GM19099 (cell line): ENCODE data around the gene HIC2.
"Not testable (repeated sequence)": the region's sequence is repeated elsewhere in the genome, so short reads cannot be mapped to it uniquely, and the experiment has no call there.

ENCODE experiments used
- POLR2A ChIP-seq: IDR thresholded peaks from 3 replicates; pipeline ENCODE4 v1.6.1; 2011; ENCODE audit warnings: low read depth; ENCODE audit not compliant: insufficient read length; ENCODE audit errors: extremely low read depth

Gene HIC2

DNA sequence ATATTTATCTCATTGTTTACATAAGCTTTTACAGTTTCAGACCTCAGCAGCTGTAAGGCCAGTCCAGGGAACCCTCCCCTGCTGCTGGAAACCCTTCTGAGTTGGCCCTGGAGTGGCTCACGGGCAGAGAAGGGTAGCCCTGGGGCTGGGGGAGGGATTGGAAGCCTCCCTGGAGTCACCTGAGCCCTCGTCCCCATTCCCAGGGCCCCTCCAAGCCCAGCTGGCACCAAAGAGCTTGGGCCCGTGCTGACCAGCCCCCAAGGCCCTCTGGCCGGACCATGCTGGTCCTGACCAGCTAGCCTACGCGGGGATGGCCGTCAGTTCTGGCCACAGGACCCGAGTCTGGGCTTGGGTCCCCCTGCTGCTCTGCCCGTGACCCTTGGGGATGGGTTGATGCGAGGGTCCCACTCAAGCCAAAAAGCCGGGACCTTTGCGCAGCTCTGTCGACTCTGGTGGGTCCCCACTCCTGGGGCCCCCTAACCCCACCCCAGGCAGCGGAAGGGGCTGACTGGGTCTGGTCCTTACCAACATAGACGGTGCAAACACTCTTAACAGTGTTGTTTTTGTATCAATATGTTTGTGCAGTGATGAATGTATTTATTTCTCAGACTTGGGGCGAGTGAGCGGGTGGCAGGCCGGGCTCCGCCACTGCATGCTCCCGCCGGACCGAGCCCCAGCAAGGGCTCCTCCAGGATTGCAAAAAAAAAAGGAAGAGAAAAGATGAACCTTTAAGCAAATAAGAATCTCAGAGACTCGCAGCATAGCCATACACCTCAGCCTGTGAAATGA lies 32.6 kb downstream of the HIC2 start:
- TF ChIP-seq POLR2A = no peak

DNA sequence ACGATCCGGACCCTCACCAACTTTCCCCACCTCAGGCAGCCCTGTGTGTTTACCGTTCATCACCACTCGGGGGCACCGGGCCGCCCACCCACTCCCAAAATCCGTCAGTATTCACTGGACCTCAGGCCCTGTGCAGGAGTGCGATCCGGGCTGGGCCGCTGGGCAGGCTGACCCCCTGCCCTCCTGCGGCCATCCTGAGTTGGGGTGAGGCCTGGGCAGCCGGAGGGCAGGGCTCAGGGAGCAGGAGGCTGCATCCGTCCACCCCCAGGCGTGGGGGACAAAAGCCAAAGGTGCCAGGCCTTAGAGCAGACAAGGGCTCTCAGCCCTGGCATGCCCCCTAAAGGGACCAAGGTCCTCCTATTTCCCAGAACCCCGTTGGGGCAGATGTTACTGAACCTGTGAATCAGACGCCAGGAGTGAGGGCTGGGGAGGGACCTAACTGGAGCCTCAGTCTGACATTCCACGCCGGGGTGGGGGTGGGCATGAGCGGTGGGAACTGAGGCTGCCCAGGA lies 33.2 kb downstream of the HIC2 start:
- TF ChIP-seq POLR2A = no peak

DNA sequence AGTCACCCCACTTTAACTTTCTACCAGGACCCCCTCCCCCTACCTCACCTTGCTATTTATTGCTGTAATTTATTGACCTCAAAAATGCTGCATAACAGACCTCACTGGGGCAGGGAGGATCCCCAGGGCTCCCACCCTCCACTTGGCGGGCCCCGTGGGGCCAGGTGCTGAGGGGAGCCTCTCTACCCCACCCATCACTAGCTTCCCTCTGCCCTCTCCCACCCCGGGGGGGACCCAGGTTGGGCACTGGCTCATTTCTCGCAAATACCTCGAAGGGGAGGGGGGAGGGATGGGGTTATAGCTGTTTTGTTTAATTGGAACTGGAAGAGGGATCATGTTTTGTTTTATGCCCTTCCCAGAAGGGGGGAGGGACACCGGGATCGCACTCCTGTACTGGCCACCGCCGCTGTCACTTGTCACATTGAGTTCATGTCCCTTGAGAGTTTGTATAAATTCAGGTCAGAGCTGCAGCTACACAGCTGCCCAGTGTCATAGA lies 33.7 kb downstream of the HIC2 start:
- no peak for TF ChIP-seq POLR2A

DNA sequence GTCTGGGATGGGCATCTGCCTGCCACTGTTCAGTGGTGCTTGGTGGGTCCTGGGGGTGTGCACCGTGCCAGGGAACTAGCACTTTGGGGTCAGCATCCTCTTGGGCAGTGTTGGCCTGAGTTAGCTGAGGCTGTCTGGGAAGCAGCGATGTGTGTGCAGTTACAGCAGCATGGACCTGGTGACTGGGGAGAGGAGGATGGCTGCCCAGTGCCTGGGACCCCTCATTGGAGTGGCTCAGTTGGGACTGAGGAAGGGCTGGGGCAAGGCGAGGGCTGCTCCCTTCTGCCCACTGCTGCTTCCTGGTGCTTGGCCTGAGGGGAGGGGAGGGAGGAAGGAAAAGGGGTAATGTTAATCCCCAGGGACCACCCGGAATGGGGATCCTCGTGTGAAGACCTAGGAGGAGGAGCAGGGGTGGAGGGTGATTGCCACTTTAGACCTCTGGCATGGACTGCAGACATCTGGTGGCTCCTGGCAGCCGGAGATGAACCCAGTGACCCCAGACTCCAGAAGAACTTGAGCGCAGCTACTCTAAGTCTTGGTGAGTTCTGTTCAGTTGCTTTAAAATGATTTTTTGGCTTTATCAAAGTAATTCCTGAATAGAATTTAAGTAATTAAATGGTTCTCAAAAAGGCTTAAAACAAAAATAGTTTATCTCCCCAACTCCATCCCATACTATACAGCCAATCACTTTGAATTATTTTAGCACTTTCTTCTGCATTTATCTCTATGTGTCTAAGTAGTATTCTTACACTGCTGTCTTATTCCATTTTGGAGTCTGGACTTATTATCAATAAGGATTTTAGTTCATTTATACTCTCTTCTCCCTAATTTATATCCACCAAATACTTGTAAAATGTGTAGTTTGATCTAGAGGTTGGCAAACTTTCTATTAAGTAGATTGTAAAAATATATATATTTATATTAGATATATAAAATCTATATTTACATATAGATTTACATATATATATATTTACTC lies 34.7 kb downstream of the HIC2 start:
- no peak for TF ChIP-seq POLR2A

DNA sequence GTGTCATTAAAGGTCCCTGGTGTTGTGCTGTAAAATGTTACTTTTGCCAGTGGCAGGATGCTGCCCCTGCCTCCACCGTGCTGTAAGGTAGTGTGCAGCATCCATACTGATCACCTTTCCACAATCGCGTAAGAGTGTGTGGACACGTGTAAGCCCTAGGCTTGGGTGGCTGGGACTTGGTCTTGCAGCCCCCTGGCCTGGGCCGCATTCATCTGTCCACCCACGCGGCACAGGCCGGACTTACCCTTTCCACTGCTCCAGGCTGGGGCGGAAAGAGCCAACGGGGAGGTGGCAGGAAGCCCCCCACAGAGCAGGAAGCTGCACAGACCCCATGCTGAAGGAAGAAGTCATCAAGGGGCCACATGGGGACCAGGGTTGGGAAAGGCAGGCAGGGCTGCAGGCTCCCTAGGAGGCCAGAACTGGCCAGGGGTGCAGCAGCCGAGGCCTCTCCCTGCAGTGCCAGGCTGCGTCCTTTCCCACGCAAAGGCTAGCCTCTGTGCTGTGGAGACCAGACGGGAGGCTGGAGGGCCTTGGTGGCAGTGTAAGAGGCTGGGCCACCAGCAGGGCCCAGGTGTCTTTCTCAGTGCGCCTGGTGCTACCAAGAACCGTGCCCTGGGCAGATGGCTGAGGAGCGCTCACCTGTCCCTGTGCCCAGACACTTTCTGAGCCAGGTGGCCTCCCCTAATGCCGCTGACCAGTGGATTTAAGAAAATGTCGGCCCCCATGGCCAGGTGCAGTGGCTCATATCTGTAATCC lies 38.3 kb downstream of the HIC2 start:
- no peak for TF ChIP-seq POLR2A

DNA sequence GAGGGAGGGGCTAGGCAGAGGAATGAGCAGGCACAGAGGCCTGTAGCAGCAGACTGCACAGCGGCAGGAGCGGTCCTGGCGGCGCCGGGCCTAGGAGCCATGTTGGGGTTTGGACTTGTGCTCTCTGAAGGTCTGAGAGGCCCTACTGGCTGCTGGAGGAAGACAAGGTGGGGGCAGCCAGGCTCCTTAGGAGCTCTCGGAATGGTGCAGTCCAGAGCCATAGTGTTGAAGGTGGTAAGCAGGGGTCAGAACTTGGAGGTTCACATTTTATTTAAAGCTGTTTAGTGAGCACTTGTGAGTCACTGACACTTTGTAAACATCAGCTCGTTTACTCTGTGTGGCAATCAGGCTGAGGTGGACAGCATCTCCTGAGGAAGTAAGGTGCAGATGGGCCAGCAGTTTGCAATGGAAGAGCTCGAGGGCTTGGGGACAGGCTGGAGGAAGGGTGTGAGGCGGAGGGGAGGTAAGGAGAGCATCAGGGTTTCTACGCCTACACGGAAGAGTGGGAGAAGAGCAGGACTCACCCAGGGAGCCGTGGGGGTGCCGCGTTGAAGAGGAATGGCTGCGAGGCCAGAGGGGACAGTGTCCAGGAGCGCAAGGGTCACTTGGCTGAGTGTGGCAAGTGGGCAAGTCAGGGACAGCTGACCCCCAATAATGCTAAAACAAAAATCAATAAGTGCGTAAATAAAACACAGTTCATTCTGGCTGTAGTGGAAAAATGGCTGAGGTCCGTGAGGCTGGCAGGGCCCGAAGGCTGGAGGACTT lies 40.0 kb downstream of the HIC2 start:
- TF ChIP-seq POLR2A = no peak

DNA sequence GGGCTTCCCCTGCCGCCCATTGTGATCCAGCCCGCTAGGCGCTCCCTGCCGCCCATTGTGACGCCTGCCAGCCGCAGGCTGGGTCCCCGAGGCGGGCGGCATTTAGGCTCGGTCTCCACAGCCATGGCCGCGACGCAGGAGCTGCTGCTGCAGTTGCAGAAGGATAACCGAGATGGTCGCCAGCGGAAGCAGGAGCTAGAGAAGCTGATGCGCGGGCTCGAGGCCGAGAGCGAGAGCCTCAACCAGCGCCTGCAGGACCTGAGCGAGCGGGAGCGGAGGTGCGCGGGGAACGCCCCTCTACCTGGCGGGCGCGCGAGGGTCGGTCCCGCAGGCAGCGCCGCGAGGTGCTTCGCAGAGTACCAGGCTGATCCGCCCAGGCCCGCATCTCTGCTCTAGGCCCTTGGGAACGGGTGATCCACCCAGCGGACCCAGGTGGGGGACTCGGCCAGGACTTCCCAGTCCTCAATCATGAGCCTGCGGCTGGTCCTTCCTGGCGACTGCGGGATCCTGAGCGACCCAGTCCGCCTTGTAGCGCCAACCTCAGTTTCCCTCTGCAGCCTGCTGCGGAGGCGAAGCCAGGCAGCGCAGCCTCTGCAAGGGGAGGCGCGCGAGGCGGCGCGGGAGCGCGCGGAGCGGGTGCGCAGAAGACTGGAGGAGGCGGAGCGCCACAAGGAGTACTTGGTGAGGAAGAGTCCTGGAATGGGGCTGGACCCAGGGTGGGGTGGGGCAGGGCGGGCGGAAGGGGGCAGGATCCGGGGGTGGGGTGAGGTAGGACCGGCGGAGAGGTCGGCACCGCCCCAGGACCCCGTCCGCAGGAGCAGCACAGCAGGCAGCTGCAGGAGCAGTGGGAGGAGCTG lies 50.4 kb downstream of the HIC2 start, which contains the start of gene TMEM191C:
Gene TMEM191C (plus strand): TSS at position 51 of the 857 bp plus-strand sequence. CDS start 73 bp downstream, at position 124.
- TF ChIP-seq POLR2A = not testable (repeated sequence)
